NOMO-1 (cell line): ENCODE results near the gene TMTC2.

Experiments used
- DNase-seq, 2 experiments: peaks; one replicate each; lab custom pipeline; 2025; ENCODE audit not compliant: unreplicated experiment in 2 of 2; lab: John Stamatoyannopoulos, UW

TMTC2 gene

DNA sequence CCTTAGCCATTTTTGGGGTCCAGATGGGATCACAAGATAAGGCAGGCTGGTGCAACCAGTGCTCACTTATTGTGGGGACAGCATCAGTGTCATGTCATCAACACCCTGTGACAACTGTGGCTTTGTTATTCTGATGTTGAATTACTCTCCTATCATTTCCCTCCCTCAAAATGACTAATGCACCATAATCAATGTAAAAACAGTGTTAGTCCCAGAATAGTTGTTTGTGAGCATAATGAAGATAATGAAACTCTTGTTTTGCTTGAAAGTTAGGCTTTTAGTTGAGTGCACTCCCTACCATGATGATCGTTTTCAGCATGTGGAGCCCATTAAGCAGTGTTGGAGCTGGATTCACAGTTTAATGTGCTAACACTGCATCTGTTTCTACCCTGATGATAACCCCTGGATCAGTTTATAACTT lies 151.4 kb downstream of the TMTC2 start:
- no peak for DNase-seq

DNA sequence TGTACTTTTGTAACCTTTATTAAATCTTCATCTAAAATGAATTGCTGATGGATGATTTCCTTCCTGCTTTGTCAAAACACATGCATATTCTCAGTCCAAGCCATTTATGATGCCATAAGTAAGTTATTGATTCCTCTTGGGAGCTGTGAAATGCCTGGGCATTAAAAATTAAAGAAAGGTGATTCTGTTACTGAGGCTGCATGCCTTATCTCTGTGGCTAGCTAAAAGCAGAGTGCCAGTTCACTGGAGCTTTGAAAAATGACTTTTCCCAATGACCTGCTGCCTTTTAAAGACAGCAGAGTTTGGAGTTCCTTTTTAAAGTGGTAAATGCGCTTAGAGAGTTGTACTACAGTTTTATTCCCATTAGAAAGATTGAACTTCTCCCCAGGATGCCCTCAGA lies 152.1 kb downstream of the TMTC2 start:
- no peak for DNase-seq

DNA sequence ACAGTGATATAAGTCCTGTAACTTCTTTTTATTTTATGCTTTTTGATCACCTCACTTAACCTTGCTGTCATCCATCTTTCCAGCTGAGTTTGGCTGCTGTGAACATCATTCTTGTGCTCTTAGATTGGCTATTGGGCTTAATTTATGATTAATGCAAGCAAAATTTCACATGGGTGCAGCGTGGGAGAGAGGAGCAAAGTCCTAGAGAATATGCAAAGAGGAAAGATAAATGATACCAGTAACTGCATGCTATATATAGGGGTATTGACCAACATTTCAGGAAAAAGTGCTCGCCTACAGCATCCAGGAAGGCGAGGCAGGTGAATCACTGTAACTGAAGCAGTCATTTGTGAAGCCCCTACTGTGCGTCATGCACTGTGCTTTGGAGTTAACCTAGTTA lies 153.1 kb downstream of the TMTC2 start:
- DNase-seq = no peak

DNA sequence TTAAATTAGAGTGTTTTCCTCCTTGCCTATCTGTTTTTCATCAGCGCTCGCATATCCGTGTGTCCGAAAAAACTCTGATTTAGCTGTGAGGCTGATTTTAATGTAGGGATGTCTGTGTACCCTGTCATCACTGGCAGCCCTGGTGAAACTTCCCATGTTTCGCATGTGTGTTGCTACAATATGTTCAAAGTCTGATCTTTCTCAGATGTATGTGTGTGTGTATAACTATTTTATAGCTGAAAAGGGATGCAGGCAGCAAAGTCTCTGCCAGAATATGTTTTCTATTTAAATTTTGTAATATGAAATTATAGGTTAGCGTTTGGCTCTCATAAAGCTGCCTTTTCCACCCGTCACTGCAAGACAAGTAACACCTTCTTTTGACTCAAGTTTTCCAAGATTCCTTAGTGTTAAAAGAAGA lies 154.8 kb downstream of the TMTC2 start:
- no peak for DNase-seq

DNA sequence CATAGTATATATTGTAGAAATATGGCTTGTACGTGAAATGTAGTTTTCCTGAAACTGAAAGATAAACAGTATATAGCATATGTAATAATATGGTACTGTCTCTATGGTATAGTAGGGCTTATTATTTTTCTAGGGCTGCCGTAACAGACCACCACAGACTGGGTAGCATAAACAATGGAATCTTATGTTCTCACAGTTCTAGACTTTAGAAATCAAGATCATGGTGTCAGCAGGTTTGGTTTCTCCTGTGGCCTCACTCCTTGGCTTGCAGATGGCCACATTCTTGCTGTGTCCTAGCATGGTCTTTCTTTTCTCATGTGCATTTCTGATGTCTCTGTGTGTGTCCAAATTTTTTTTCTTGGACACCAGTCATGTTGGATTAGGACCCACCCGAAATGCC lies 155.8 kb downstream of the TMTC2 start:
- DNase-seq = no peak

DNA sequence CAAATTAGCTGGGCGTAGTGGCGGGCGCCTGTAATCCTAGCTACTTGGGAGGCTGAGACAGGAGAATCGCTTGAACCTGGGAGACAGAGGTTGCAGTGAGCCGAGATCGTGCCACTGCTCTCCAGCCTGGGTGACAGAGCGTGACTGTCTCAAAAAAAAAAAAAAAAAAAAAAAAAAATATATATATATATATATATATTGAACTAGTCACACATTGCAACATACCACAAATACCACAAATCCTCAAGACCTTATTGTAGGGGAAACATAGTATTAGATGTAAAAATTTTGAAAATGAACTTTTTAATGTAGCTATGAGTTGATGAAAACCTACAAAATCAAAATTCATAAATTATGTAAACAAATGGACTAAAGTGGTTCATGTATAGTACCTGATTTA lies 158.4 kb downstream of the TMTC2 start:
- peak in 1 of 2 experiments; percentile 60 for DNase-seq

DNA sequence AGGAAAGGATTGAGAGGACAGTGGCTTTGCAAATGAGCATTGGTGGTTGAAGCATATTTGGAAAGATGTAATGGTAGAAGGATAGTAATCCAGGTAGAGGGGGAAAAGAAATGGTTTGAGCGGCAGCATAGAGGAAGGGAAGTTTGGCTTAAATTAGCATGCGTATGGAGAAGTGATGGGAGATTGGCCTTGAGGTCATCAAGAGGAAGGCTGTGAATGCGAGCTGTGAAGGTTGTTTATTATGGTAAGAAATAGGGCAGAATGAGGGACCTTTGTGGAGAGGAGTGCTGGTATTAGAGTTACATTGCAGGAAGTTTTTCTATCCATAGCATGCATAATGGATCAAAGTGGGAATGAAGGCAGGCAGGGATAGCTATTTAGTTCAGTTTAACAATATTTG lies 162.1 kb downstream of the TMTC2 start:
- DNase-seq = no peak

DNA sequence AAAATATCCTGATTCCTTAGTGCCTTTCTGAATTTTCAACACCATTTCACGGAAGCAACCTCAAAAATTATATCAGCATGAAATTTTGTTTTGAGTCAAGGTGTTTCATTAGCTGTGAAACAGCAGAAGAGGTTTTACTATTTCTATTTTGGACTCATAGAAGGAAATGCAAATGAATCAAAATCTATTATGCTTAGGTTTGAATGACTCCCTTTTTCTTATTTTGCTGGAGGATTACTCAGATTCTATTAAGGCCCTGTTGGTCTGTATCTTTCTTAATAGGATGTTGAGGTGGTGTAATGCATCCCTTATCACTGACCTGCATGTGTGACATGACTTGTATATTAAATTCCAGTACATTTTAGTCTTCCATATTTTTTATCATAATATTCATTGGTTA lies 165.8 kb downstream of the TMTC2 start:
- no peak for DNase-seq

DNA sequence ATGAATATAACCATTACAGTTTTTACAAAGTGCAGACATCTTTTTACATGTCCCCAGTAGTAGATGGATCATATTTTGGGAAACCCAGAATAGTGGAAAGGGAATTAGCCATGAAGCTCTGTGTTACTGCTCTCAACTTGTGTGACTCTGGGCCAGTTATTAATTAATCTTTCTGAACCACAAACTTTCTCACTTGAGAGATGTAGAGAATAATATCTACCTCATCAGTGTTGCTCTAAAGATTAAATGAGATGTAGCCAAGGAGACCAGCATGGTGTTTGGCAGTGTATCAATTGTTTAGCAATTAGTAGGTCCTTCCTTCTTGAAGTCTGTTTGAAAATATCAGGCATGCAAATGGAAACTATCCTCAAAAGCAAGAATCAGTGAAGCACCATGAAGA lies 169.2 kb downstream of the TMTC2 start:
- no peak for DNase-seq

DNA sequence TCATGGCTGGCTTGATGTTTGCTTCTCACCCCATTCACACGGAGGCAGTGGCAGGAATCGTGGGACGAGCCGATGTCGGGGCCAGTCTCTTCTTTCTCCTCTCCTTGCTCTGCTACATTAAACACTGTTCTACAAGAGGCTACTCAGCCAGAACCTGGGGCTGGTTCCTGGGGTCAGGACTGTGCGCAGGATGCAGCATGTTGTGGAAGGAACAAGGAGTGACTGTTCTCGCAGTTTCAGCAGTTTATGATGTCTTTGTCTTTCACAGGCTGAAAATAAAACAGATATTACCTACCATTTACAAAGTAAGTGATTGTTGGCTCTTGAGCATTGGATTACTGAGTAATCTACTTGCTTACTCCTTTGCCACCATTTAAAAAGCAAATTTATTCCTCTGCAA lies 170.6 kb downstream of the TMTC2 start:
- DNase-seq = no peak

DNA sequence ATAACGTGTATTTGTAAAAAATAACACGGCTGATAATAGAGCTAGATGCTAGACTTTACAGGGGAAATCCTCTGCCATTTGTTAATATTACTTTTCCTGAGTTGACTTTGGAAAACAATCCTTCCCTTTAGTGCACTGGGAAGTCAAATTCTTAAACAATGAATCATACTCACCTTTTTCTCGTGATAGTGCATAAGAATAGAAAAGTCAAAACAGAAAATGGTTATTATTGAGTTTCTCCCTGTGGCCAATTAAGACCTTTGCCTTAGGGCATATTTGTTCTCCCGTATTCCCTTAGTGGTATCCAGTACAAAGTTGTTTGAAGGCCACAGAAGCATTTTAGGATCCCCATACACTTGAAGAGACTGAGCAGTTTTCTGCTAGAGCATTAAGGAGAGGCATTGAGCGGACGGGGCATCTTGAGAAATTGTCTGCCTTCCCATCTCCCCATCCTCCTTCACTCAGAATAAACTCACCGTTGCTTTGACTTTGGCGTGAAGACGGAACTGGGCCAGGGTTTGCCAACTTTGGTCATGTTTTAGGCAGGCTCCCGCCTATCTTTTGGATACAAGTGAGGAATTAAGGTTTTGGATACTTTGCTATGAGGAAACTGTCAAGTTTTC lies 171.3 kb downstream of the TMTC2 start:
- DNase-seq = no peak

DNA sequence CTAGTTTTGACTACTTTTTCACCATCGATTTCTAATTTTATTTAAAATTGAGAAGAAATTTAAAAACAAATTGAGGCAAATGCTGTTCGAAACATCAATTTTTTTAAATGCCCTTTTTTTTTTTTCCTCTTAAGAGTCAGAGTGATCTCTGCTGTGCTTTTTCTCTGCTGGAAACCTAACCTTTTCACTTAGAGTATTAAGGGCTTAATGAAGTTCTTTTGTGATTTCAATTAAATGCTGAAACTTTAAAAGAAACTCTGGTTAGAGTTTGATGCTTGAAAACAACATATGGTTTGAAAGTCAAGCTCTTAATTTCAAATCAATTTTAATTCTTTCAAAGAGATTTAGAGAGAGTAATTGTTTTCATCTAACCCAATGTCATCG lies 171.8 kb downstream of the TMTC2 start:
- DNase-seq = no peak

DNA sequence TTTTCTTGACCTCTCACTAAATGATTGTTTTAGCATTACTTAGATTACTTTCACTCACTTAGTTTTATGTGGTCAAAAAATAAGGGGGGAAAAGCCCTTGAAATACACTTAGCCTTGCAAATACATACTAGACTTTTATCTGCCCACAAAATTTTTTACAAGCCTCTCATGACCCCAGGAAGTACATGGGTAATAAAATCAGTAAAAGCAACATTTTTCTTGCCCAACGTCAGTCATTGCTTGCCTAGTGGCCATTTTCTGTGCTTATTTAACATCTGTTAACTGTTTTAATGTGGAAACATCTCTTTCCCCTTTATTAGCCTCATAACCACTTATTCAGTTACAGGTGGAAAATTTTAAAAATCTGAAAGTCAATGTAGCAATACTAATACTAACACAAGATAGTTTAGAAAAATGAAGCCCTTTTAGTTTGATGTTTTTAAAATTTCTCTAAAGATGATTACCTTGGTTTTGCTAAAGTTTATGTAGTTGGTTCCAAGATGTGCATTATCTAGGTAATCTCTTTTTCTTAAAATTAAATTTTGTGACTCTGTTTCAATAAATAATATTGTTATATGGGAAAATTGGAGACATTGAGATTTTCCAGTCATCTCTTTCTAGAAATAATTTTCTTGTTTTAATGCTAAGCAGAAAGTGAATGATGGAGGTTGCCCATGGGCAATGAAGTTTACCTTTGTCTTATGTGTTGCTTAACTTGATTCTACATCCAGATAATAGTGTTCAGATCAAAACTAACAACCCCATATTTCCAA lies 175.5 kb downstream of the TMTC2 start:
- no peak for DNase-seq

DNA sequence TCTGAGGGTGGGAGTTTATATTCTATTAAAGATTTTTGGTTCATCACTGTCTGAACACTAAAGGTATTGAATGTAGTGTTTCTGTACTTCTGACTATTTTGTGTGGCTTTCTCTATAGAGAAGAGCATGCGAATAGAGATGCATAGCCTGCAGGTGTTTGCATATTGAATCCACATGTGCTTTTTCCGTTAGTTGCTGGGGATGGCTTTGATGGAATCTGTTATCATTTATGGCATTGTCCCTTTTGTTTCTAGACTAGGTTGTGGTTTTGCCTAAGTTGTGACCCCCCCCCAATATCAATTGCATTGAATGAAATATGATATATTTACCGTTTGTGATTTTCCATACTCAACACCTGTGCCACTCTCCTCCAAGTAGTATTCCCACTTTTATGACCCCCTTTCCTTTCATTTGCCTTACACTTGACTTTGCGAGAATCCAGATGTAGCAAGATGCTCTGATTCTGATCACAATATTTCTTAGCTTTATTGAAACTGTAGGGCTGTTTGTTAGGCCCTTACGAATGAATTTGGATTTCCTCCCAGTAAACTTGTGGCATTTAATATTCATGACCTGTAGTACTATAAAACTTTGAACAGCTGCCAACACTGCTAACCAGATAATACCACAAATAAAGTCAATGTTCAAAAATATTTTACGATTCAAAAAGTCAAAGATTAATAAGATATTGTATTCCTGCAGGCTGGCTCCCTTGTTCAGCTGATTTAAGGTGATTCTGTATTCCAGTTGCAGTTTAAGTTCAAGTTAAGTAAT lies 176.4 kb downstream of the TMTC2 start:
- no peak for DNase-seq

DNA sequence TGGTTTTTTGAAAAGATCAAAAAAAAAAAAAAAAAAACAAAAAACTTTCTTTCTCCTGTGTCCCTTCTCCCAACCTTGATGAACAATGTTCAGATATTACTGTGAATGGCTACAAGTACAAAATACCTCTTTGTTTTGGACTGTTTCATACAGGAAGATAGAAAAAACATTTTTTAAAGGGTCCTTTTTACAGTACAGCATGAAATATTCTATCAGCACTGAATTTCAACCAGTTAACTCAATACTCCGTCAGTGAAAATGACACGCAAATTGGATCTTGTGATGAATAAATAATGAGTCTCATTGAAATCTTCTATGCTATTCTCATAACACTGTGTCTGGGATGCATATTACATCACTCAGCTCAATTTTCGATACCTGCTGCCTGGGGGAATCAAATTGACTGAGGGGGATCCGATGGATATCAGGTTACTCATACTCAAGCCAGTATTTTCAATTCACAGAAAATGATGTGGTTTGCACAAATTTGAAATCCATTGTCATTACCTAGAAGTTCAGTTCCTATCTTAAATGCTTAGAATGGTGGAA lies 179.6 kb downstream of the TMTC2 start:
- no peak for DNase-seq

DNA sequence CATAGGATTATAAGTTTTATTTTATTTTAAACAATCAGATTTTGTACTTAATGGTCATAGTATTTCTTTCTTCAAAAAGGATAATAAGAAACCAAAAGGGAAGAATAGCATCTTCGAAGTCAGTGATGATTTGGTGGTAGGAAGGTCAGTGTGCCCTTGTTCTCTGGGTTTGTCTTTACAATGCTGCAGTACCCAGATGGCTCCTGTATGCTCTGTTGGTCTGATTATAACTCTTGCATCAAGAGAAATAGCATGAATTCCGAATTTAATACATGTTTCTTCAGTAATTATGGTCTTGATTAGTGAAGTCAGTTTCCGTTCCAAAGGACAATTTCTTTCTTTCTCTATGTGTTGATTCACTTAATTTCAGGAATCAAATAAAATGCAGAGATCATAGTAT lies 180.2 kb downstream of the TMTC2 start:
- no peak for DNase-seq

DNA sequence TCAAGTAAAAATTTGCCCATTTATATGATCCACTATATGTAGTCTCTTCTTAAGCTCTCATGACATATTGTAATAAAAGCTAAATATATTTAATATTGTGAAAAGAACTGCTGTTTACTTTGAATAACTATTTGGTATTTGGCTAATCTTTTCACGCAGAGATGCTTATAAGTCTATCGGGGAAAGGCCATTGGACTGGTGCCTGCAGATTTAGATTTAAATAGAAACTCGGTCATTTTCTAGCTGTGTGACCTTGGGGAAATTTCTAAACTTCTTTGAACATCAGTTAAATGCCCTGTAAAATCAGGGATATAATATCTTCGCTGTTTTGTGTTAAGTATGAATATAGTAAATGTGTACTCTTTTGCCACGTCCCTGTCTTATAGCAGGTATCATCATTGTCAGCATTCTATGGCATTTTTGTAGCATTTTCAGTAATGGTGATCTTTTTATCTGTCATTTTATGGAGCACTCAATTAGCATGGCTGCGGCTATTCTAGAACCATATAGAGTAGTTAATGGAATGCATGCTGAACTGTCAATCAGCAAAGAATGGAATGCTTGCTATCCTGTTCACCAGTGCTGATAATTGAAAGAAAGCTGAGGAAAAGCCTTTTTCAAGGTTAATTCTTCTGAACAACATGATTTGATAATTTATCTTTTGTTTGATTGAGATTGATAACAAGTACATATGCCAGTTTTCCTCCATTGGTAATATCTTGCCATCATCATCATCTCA lies 181.2 kb downstream of the TMTC2 start:
- no peak for DNase-seq

DNA sequence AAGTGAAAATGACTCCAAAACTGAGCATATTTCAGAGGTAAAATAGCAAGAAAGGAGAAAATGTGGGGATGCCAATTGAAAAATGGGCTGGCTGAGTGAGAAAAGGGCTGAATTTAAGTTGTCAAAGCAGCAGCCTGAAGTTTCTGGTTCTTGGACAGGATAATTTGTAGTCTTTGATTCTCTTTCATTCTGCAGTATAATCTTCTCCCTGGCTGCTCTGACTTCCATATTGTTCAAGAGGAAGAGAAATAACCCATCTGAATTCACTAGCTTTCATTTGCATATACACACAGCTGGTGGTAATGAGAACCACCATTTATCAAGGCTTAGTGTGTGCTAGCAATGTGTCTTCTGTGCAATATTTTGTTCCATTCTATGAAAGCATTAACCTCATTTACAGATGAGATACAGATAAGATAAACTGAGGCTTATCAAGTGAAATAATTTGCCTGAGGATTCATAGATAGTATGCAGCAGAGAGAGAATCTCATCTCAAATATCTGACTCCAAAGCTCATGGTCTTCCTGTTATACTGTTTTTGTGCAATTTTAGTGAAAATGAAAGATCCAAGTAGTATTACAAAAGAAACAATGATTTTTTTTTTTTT lies 184.2 kb downstream of the TMTC2 start:
- DNase-seq = no peak

DNA sequence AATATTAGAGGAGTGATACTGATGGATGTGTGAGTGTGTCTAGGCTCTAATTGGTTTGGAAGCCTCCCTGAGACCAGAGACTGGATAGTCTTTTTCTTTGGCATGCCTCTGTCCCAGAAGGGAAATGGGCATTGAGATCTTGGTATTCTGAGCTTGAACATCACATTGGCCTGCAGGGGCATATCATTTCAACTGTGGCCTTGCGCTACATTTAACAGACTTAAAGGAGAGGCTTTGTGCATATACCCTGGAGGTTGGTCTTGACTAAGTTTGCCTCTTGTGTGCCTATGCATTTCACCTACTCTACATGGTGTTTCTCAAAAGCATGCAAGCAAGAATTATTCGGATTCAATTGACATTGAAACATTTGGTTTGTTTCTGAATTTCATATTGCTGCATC lies 185.4 kb downstream of the TMTC2 start:
- no peak for DNase-seq

DNA sequence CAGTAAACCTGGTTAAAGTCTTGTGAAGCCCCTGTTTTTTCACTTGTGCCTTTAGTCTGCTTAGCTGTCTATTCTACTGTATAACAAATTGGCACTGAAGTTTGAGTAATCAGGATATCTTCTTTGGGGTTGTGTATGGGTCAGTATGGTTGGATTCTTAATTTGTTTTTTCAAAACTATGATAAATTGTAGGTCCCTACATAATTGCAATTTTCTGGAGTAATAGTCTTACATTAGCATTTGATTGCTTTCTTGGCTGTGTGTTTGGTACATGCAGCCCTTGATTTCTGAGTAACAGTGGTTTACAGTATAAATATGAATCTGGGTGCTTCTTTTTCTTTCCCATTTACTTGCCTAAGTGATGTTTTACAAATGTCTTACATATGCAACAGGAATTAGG lies 186.6 kb downstream of the TMTC2 start:
- DNase-seq = no peak

DNA sequence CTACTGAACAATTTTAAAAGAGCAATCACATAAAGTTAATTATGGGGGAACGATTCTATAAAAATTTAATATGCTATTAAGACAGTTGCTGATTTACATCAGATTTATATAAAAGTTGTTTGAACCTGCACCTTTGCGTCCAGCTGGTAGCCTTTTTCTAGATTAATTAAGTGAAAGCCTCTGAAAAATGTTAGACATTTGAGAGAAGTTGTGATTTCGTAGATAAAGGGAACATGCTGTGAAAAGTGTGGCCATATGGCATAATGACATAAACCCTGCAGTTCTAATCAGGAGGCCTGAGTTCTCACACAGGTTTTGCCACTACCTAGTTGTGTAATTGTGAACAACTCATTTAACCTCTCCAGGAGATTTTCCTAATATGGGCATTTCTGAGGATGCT lies 187.2 kb downstream of the TMTC2 start:
- DNase-seq = no peak
